Cardiac muscle cell (in vitro differentiated cells and primary cell): Measurements from ENCODE around the gene GABRG3. TPM values are rescaled to one million over a fixed set of nuclear protein-coding genes. Genes with fewer than 3 reads are reported as not detected.

Experiments
- DNase-seq, 2 donors: peaks; one replicate each; pipeline versions ENCODE4 v3.0.0 to v3.0.0-alpha.2; 2010 to 2017; ENCODE audit warnings: low read depth in 1 of 2, low spot score in 1 of 2
- H3K27ac ChIP-seq: fragments of 200-600 bp; sonication (generic); 2 replicates; pipeline ENCODE4 v1.5.1; 2016
- H3K27me3 ChIP-seq: fragments of 200-600 bp; sonication (generic); 2 replicates; pipeline ENCODE4 v1.6.0; 2016; ENCODE audit warnings: control low read depth
- H3K36me3 ChIP-seq: fragments of 200-600 bp; sonication (generic); 2 replicates; pipeline ENCODE4 v1.5.1; 2016; ENCODE audit warnings: control low read depth
- H3K4me1 ChIP-seq: fragments of 200-600 bp; sonication (generic); 2 replicates; pipeline ENCODE4 v1.8.1; 2017; ENCODE audit warnings: low read depth, mild to moderate bottlenecking, mixed run types
- H3K4me3 ChIP-seq: fragments of 200-600 bp; sonication (generic); 2 replicates; pipeline ENCODE4 v1.5.1; 2016; ENCODE audit warnings: mild to moderate bottlenecking
- H3K9me3 ChIP-seq: fragments of 200-600 bp; sonication (generic); 2 replicates; pipeline ENCODE4 v1.5.1; 2017; ENCODE audit warnings: low read depth, mild to moderate bottlenecking, control low read depth
- CTCF ChIP-seq: IDR thresholded peaks from 2 replicates; pipeline ENCODE4 v1.5.1; 2012; ENCODE audit warnings: low read depth, mild to moderate bottlenecking, low read length
- polyA plus RNA-seq: library from polyadenylated mRNA; unstranded; fragments of >200 nt; fragmentation: Nextera tagmentation; extraction: Ambion mirVana; gene quantifications from 2 replicates; pipeline ENCODE4 v1.2.1, GENCODE V29; 2016
- total RNA-seq: library from RNA; depleted of rRNA; stranded (reverse); fragments of >200 nt; gene quantifications from 2 replicates; pipeline ENCODE4 v1.2.3, GENCODE V29; 2016

Gene GABRG3
- total and polyA plus RNA-seq, 2 experiments from 2014 or later = not detected

GRCh38 chr15:27589260-27589659, 618.3 kb downstream of the GABRG3 start:
- Histone ChIP-seq H3K4me1 (no peaks in the 10 kb centered on the region), H3K4me3 (no peak overlapping the region), H3K27ac (no peak overlapping the region), H3K36me3 (no peaks in the 10 kb centered on the region), H3K9me3 (no peaks in the 10 kb centered on the region), H3K27me3 (no peaks in the 10 kb centered on the region)
- DNase-seq = no peak
- no peak for TF ChIP-seq CTCF

- Histone ChIP-seq H3K4me3 (no peak overlapping the region), H3K4me1 (no peaks in the 10 kb centered on the region), H3K9me3 (no peaks in the 10 kb centered on the region), H3K27ac (no peak overlapping the region), H3K36me3 (no peaks in the 10 kb centered on the region), H3K27me3 (no peaks in the 10 kb centered on the region)
- TF ChIP-seq CTCF = no peak
- no peak for DNase-seq
Measured at GRCh38 chr15:27589782-27590181, 618.8 kb downstream of the GABRG3 start.

Other genes with a start within 250 kb of the GABRG3 start
- 1.5 and 3.0 TPM in 2 replicates for gene GABRB3, start 198.1 kb upstream of the GABRG3 start, total RNA-seq
- gene GABRB3, start 198.1 kb upstream of the GABRG3 start, polyA plus RNA-seq = 1.2 and 3.1 TPM in 2 replicates
- 0.32 TPM in 1 of 2 replicates, not detected in the other for gene GABRA5, start 104.1 kb upstream of the GABRG3 start, total RNA-seq
- gene GABRA5, start 104.1 kb upstream of the GABRG3 start, polyA plus RNA-seq = 0.10 TPM in 1 of 2 replicates, not detected in the other